GM21529 (cell line): ENCODE results near the gene ZNF787.
A peak's percentile ranks its signal among the peaks of the same experiment; 100 is the strongest.
"Not testable (repeated sequence)": the region's sequence is repeated elsewhere in the genome, so short reads cannot be mapped to it uniquely, and the experiment has no call there.

Source experiments
- ATAC-seq: cut with Tn5 transposase; IDR thresholded peaks from one replicate; pipeline ENCODE4 v1.9.1; 2021; ENCODE audit not compliant: unreplicated experiment

ZNF787 gene

DNA sequence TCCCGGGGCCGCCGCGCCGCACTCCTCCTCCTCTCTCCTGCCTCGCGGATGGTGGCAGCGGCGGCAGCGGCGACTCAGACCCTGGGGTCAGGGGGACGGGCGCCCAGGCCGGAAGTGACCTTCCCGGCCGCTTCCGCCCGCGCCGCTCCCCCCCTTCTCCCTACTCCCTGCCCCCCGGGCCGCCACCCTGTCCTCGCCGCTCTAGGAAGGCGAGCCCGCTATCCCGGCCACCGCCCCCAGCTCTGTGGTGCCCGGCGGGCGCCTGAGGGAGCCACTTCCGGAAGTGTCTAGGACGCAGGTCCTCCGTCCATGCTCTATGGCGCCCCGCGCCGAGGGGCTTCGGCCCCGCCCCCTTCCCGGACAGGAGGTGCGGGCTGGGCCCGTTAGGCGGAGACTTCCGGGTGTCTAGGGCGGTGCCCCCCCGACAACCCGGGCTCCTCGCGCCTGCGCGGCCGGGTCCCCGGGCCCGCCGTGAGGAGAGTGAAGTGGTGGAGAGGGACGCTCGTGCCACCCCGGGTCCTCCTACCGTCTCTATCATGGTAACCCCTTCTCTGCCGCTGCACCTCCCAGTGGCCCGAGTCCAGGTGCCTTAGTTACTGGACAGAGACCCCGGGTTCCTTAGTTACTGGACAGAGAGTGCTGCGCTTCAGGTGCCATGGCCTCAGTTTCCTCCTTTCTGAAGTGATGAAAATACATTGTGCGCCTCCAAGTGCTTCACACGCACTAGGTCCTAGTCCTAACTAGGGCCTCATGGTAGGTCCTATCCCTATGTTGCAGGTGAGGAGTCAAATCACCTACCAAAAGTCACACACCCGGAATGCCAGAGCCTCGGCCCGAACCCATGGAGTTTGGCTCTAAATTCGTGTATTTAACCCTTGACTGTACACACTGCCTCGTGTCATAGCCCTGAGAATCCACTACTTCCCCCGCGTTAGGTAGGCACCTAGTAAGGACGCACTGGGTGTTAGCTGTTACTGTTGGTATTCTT is at the start of gene ZNF787:
ZNF787 (minus strand) TSS at position 116 of the 988 bp plus-strand sequence. CDS start 18,078 bp downstream, outside the sequence.
- peak; percentile 81 for ATAC-seq

- no peak for ATAC-seq
These were observed 49.2 kb upstream of the ZNF787 start for GRCh38 chr19:56170261-56170660.

GRCh38 chr19:56167064-56167578 is 46.0 kb upstream of the ZNF787 start:
- ATAC-seq: no peak

DNA sequence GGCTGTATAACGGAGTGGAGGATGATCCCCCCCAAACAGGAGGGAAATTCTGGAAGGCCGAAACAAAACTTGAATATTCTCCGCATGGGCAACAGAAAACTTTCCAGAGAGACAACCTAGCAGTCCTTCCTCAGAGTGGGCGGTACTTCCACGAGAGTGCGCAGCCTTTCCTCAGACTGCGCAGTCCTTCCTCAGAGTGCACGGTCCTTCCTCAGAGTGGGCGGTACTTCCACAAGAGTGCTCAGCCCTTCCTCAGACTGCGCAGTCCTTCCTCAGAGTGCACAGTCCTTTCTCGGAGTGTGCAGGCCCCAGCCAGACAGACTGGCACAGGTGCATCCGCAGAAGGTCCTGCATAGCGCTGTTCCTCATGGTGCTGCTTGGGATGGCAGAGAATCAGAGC is 42.0 kb upstream of the ZNF787 start:
- ATAC-seq: no peak

DNA sequence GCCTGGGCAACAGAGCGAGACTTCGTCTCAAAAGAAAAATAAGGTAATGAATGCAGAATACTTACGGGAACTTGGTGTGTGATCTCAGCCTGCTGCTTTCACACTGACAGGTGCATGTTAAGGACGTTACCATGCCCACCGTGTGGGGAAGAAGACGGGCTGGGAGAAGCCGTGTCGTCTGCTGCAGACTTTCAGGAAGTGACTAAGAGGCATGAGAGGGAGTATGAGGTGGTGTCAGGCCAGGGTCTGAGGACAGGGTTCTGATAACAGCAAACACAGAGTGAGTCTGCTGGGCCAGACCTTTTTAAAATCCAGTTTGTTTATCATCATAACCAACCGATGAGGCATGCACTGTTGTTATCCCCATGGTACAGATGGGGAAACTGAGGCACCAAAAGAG is 41.2 kb upstream of the ZNF787 start:
- no peak for ATAC-seq

DNA sequence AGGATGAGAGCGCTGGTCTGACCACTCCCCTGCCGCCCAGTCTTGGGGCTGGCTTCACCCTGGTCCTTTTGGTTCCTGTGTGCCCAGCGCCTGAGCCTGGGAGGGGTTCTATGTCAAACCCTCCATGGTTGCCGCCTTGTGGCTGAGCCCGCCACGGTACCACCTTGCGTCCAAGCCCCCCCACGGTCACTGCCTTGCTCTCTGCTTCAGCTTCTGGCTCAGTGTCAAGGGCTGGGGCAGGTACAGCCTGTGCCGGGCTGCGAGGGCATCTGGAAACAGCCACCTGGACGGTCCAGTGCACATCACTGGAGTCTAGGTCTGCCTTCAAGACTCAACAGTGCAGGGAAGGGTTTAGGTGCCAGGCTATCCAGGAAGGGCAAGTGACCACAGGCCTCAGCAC is 40.4 kb upstream of the ZNF787 start:
- ATAC-seq: no peak

GRCh38 chr19:56159622-56160271 is 38.7 kb upstream of the ZNF787 start:
- ATAC-seq: no peak

DNA sequence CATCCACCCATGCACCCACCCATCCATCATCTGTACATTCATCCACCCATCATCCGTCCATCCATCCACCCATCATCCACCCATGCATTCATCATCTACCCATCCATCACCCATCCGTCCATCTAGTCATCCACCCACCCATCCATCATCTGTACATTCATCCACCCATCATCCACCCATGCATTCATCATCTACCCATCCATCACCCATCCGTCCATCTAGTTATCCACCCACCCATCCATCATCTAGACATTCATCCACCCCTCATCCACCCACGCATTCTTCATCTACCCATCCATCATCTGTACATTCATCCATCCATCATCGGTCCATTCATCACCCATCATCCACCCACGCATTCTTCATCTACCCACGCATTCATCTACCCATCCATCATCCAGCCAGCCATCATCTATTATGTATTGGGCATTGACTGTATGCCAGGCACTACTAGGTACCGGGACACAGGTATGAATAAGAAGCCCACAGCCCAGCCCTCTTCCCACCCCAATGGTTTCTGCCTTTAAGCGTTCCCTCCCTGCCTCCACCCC is 38.0 kb upstream of the ZNF787 start:
- no peak for ATAC-seq

DNA sequence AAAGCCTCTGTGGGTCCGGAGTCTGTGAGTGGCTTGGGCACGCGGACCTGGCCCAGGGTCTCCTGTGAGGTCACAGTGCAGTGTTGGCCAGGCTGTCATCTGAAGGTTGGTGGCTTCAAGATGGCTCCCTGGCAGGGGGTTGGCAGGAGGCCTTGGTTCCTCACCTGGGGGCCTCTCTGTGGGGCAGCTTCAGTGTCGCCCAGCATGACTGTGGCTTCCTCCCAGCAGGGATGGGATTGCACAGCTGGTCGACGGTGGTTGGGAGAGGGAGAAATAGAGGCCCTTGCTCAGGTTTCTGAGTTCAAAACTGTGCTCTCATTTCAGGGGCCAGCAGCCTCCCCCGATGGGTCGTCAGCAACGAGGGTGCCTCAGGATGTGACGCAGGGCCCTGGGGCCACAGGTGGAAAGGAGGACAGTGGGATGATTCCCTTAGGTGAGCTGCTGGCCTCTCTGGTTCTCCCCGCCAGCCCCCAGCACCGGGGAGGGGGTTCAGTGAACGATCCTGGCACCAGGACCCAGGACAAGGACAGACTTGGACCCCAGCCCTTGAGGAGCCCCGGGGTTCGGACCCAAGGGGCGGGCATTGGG is 37.2 kb upstream of the ZNF787 start:
- ATAC-seq: no peak

DNA sequence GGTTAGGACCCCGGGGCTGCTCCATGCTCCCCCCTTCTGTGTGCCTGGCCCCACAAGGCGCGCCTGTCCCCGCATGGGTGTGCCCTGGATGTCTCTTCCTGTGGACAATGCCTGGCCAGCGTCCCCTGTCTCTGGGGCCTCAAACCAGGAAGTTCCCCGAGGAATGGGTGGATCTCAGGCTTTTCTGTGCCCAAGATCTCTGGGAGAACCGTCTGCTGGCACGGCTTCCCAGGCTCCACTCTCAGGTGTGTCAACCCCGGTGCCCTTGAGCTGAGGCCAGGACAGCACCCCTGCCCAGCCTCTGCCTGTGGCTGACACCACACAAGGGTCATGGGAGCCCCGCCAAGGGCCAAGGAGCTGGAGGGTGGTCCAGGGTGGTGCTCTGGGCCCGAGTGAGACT is 35.7 kb upstream of the ZNF787 start:
- no peak for ATAC-seq

DNA sequence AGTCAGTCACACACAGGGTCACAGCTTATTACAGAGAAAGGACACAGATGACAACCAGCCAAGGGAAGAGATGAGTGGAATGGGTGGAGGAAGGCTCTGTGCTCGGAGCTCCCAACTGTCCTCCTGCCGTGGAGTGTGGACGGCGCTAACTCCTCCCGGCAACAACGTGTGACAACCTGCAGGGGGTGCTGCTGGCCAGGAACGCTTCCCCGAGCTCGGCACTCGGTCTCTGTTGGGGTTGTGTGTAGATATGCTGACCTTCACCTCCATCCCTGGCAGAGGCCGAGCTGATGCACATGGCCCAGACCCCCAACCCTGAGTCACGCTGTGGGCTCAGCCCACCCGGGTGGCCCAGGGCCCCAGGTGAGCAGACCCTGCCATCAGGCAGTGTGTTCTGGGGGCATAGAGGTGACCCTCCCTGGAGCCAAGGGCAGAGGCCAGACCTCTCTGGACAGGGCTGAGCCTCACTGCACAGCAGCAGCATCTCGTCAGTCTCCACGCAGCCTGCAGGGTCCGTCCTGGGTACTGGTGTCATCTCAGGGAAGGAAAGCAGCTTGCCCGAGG is 34.1 kb upstream of the ZNF787 start:
- no peak for ATAC-seq

GRCh38 chr19:56153507-56153906 is 32.4 kb upstream of the ZNF787 start:
- no peak for ATAC-seq

- no peak for ATAC-seq
These were observed 31.5 kb upstream of the ZNF787 start for GRCh38 chr19:56152644-56153043.

DNA sequence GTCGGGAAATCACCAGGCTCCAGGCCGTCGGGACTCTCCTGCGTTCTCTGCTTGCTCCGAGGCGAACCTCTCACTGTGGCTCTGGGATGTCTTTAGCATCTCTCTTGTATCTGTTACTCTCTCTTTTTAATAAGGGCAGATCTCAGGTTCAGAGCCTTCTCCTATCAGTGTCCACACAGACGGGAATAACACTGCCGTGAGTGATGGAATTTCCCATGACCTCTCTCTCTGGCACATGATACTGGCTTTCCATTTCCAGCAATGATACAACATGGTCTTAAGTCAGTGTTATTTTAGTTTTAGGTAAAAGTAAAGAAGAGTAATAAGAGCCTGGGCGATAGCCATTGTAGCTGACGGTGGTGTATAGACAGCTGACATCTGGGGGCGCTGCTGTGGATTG is 29.3 kb upstream of the ZNF787 start:
- no peak for ATAC-seq

DNA sequence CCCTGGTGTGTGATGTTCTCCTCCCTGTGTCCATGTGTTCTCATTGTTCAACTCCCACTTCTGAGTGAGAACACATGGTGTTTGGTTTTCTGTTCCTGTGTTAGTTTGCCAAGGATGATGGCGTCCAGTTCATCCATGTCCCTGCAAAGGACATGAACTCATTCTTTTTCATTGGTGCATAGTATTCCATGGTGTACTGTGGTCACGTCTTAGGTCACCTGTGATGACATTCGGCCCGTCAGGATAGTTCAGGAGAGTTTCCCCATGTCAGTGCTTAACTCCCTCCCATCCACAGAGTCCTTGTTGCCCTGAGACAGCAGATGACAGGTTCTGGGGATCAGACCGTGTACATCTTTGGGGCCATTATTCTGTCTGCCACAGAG is 28.6 kb upstream of the ZNF787 start:
- no peak for ATAC-seq

DNA sequence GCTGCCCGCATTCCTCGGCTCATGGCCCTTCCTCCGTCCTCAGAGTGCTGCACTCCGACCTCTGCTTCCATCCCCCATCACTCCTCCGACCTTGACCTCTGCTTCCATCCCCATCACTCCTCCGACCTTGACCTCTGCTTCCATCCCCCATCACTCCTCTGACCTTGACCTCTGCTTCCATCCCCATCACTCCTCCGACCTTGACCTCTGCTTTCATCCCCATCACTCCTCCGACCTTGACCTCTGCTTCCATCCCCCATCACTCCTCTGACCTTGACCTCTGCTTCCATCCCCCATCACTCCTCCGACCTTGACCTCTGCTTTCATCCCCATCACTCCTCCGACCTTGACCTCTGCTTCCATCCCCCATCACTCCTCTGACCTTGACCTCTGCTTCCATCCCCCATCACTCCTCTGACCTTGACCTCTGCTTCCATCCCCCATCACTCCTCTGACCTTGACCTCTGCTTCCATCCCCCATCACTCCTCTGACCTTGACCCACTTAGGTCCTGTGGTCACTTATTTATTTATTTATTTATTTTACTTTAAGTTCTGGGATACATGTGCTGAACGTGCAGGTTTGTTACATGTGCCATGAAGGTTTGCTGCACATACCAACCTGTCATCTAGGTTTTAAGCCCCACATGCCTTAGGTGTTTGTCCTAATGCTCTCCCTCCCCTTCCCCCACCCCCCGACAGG is 28.0 kb upstream of the ZNF787 start:
- ATAC-seq: not testable (repeated sequence)

GRCh38 chr19:56148096-56148495 is 27.0 kb upstream of the ZNF787 start:
- ATAC-seq: no peak

DNA sequence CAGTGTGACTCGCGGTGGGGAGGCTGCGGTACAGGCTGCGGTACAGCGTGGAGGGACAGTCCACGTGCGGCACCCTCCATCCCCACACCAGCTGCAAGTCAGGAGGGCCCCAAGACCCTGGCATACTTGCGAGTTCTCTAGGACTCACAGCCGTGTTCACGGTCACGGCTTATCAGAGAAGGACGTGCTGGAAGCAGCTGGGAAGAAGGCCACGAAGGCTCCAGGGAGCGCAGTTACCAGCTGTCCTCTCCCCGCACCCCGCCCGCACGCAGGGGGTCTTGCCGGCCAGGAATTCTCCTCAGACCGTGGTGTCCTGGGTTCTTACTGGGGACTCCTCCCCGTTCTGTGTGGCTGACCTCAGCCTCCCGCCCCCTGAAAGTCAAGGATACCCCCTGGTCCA is 26.2 kb upstream of the ZNF787 start:
- no peak for ATAC-seq

DNA sequence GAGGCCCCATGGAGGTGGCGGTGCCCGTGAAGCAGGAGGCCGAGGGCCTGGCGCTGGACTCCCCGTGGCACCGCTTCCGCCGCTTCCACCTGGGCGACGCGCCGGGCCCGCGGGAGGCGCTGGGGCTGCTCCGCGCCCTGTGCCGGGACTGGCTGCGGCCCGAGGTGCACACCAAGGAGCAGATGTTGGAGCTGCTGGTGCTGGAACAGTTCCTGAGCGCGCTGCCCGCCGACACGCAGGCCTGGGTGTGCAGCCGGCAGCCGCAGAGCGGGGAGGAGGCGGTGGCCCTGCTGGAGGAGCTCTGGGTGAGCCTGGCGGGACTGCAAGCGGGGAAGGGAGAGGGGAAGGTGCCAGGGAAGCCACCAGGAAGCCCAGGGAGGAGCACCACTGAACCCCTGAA is 25.8 kb upstream of the ZNF787 start:
- ATAC-seq: no peak

GRCh38 chr19:56145698-56146097 is 24.6 kb upstream of the ZNF787 start:
- no peak for ATAC-seq
